HG03139 (cell line): ENCODE data around the gene TLE1.
A peak's percentile ranks its signal among the peaks of the same experiment; 100 is the strongest.
"Not testable (repeated sequence)": the region's sequence is repeated elsewhere in the genome, so short reads cannot be mapped to it uniquely, and the experiment has no call there.

Experiments used
- ATAC-seq: cut with Tn5 transposase; IDR thresholded peaks from one replicate; pipeline ENCODE4 v1.9.1; 2021; ENCODE audit not compliant: unreplicated experiment

The TLE1 gene

GRCh38 chr9:81689343-81690175, at the start of gene TLE1:
Gene TLE1 (minus strand): TSS chr9:81689547. CDS start chr9:81688240, 1,307 bp downstream.
- peak; percentile 67 for ATAC-seq

GRCh38 chr9:81737871-81738507, 48.6 kb upstream of the TLE1 start:
- ATAC-seq, result no peak

GRCh38 chr9:81730498-81730897, 41.2 kb upstream of the TLE1 start:
- not testable (repeated sequence) for ATAC-seq

- peak; percentile 79 for ATAC-seq
These were observed 39.8 kb upstream of the TLE1 start for GRCh38 chr9:81729135-81729534.

GRCh38 chr9:81724242-81724889, 35.0 kb upstream of the TLE1 start:
- no peak for ATAC-seq

- ATAC-seq, result no peak
These were observed 32.9 kb upstream of the TLE1 start for GRCh38 chr9:81722277-81722676.

- ATAC-seq, result no peak
These were observed 31.2 kb upstream of the TLE1 start for GRCh38 chr9:81720450-81721086.

- no peak for ATAC-seq
These were observed 30.6 kb upstream of the TLE1 start for GRCh38 chr9:81719972-81720371.

GRCh38 chr9:81718244-81718643, 28.9 kb upstream of the TLE1 start:
- no peak for ATAC-seq

GRCh38 chr9:81717747-81718077, 28.4 kb upstream of the TLE1 start:
- no peak for ATAC-seq

- no peak for ATAC-seq
These were observed 27.9 kb upstream of the TLE1 start for GRCh38 chr9:81717061-81717746.

- ATAC-seq, result no peak
These were observed 27.1 kb upstream of the TLE1 start for GRCh38 chr9:81716409-81716808.

- ATAC-seq, result no peak
These were observed 16.2 kb upstream of the TLE1 start for GRCh38 chr9:81705578-81705977.

- ATAC-seq, result no peak
These were observed 5.2 kb upstream of the TLE1 start for GRCh38 chr9:81694541-81694940.

- ATAC-seq, result no peak
These were observed 4.5 kb upstream of the TLE1 start for GRCh38 chr9:81693671-81694378.

- ATAC-seq, result no peak
These were observed 1.0 kb upstream of the TLE1 start for GRCh38 chr9:81690251-81690851.

- peak; percentile 11 for ATAC-seq
These were observed 329 bp downstream of the TLE1 start for GRCh38 chr9:81689093-81689342.

GRCh38 chr9:81688262-81689092, 870 bp downstream of the TLE1 start:
- peak; percentile 18 for ATAC-seq

- no peak for ATAC-seq
These were observed 1.7 kb downstream of the TLE1 start for GRCh38 chr9:81687521-81688261.
